Endothelial cell of umbilical vein (primary cell): ENCODE measurements around the gene COX4I1. TPM values are rescaled to one million over a fixed set of nuclear protein-coding genes. Genes with fewer than 3 reads are reported as not detected.

Experiments
- BruUV-seq: library from RNA; stranded (reverse); fragments of 400-500 nt; replicated peaks from 2 replicates; lab custom pipeline; 2021; lab: Mats Ljungman, UMichigan
- CTCF ChIA-PET: fragments of 300-600, 350-600 bp; sonication (Branson Sonifier 250); formaldehyde crosslinking; loops from one replicate; lab custom pipeline; 2021; ENCODE audit warnings: antibody characterized with exemption, inconsistent platforms; lab: Charles Lee
- POLR2A ChIA-PET: fragments of 300-600, 350-600 bp; sonication (Branson Sonifier 250); formaldehyde crosslinking; loops from one replicate; lab custom pipeline; 2021; ENCODE audit warnings: antibody characterized with exemption, inconsistent platforms; lab: Charles Lee
- DNase-seq: peaks from one replicate; pipeline ENCODE4 v3.0.0-alpha.2; 2011; ENCODE audit warnings: low read depth, low spot score
- FAIRE-seq: peaks from 2 replicates; lab custom pipeline; 2011; peaks lifted over from hg19 to GRCh38; lab: Jason Lieb, UNC
- H2AFZ ChIP-seq: 2 replicates; pipeline ENCODE4 v1.6.0; 2012; ENCODE audit warnings: low read depth, low read length, control low read depth, inconsistent platforms
- H3K27ac ChIP-seq: 2 replicates; pipeline ENCODE4 v1.5.1; 2011; ENCODE audit warnings: low read depth, mild to moderate bottlenecking, control low read depth, low read length, moderate library complexity; ENCODE audit not compliant: insufficient read depth
- H3K27me3 ChIP-seq, 2 experiments: 2 replicates each; pipeline versions ENCODE4 v1.6.0 to v1.6.1; 2011; ENCODE audit warnings: low read length in 2 of 2, mixed read lengths in 1 of 2; ENCODE audit not compliant: control insufficient read depth in 2 of 2, insufficient read depth in 2 of 2
- H3K36me3 ChIP-seq, 2 experiments: 2 replicates in 1 of 2; 3 replicates in 1 of 2; pipeline ENCODE4 v1.5.1; 2011; ENCODE audit warnings: low read length in 2 of 2, mild to moderate bottlenecking in 1 of 2, moderate library complexity in 1 of 2; ENCODE audit not compliant: control insufficient read depth in 2 of 2, insufficient read depth in 2 of 2; ENCODE audit errors: extremely low read depth in 1 of 2
- H3K4me1 ChIP-seq: 3 replicates; pipeline ENCODE4 v1.5.1; 2011; ENCODE audit warnings: mild to moderate bottlenecking, low read length; ENCODE audit not compliant: control insufficient read depth, insufficient read depth; ENCODE audit errors: extremely low read depth
- H3K4me2 ChIP-seq: 2 replicates; pipeline ENCODE4 v1.6.1; 2011; ENCODE audit warnings: low read length, control low read depth, mixed read lengths; ENCODE audit not compliant: insufficient read depth
- H3K4me3 ChIP-seq, 3 experiments: fragments of 200-600 bp in 1 of 3; sonication (generic), shearing (Covaris generic) in 1 of 3; replicated peaks in 1 of 3; 2 replicates each; pipeline ENCODE4 v1.5.1; 2011 to 2016; ENCODE audit warnings: control low read depth in 3 of 3, low read length in 3 of 3, mild to moderate bottlenecking in 2 of 3, inconsistent platforms in 1 of 3, low read depth in 1 of 3, moderate library complexity in 1 of 3; ENCODE audit not compliant: insufficient read depth in 1 of 3
- H3K79me2 ChIP-seq: 2 replicates; pipeline ENCODE4 v1.6.0; 2012; ENCODE audit warnings: low read length, inconsistent platforms; ENCODE audit not compliant: control insufficient read depth, insufficient read depth
- H3K9ac ChIP-seq: replicated peaks from 2 replicates; pipeline ENCODE3; 2011; ENCODE audit warnings: low read length, control low read depth; ENCODE audit not compliant: insufficient read depth; ENCODE audit errors: extremely low read depth
- H3K9me1 ChIP-seq: replicated peaks from 3 replicates; pipeline ENCODE4 v1.6.0; 2011; ENCODE audit warnings: mild to moderate bottlenecking, low read length; ENCODE audit not compliant: control insufficient read depth, insufficient read depth; ENCODE audit errors: extremely low read depth
- H3K9me3 ChIP-seq: replicated peaks from 2 replicates; pipeline ENCODE4 v1.5.1; 2012; ENCODE audit warnings: low read length, inconsistent platforms; ENCODE audit not compliant: control insufficient read depth, insufficient read depth
- H4K20me1 ChIP-seq: replicated peaks from 2 replicates; pipeline ENCODE3; 2011; ENCODE audit warnings: mild to moderate bottlenecking, low read length; ENCODE audit not compliant: control insufficient read depth, insufficient read depth; ENCODE audit errors: extremely low read depth
- EZH2 ChIP-seq: IDR thresholded peaks from 2 replicates; pipeline ENCODE4 v1.6.1; 2012; ENCODE audit warnings: borderline replicate concordance, low read depth, mild to moderate bottlenecking, moderate library complexity, low read length, inconsistent platforms; ENCODE audit not compliant: severe bottlenecking
- FOS ChIP-seq: IDR thresholded peaks from 2 replicates; pipeline ENCODE4 v1.6.1; 2011; ENCODE audit warnings: mild to moderate bottlenecking, low read length, moderate library complexity, borderline replicate concordance; ENCODE audit not compliant: insufficient read depth
- GATA2 ChIP-seq: IDR thresholded peaks from 2 replicates; pipeline ENCODE4 v1.7.0; 2011; ENCODE audit warnings: low read depth, mild to moderate bottlenecking, moderate library complexity, mixed read lengths, low read length; ENCODE audit not compliant: insufficient read length, insufficient read depth
- JUN ChIP-seq: IDR thresholded peaks from 2 replicates; pipeline ENCODE4 v1.6.1; 2011; ENCODE audit warnings: borderline replicate concordance, low read depth; ENCODE audit not compliant: insufficient read length, insufficient read depth
- MYC ChIP-seq: IDR thresholded peaks from one replicate; pipeline ENCODE4 v1.6.1; 2011; ENCODE audit warnings: mild to moderate bottlenecking, low read depth, low read length
- POLR2A ChIP-seq: IDR thresholded peaks from 2 replicates; pipeline ENCODE4 v1.6.1; 2012; ENCODE audit warnings: low read depth, mild to moderate bottlenecking, control low read depth, low read length
- POLR2AphosphoS5 ChIP-seq: IDR thresholded peaks from 2 replicates; pipeline ENCODE4 v1.6.1; 2012; ENCODE audit warnings: low read depth, mild to moderate bottlenecking, control low read depth, low read length, moderate library complexity; ENCODE audit not compliant: insufficient read depth
- dilution Hi-C: fragments of 300-500 bp; cut with MboI; formaldehyde crosslinking; loops from one replicate; pipeline ENCODE4 v1.15.0; 2019; ENCODE audit warnings: low sequenced_read_pairs; ENCODE audit not compliant: extremely low pct_ligation_motif_present
- intact Hi-C: fragments of 100-400 bp; cut with micrococcal nuclease; formaldehyde crosslinking; loops from one replicate; pipeline ENCODE4 v1.10.0; 2022
- polyA plus RNA-seq, 4 experiments: library from polyadenylated mRNA; depleted of rRNA in 3 of 4; stranded (reverse) in 3 of 4; unstranded in 1 of 4; fragments of >200 nt; gene quantifications; 2 replicates each; pipeline versions ENCODE4 v1.2.1 to v1.2.3, GENCODE V29; 2011 to 2012; ENCODE audit warnings: missing spikeins in 1 of 4
- total RNA-seq: library from RNA; stranded (reverse); gene quantifications from 2 replicates; pipeline ENCODE4 v1.2.3, GENCODE V29; 2021
- TF ChIP-seq, protein P1 (sequence below), 2 donors: IDR thresholded peaks; 1 replicate in 1 of 2; 2 replicates in 1 of 2; pipeline ENCODE4 v1.5.1; 2011; ENCODE audit warnings: low read length in 2 of 2, mild to moderate bottlenecking in 2 of 2, moderate library complexity in 2 of 2, control low read depth in 1 of 2, inconsistent platforms in 1 of 2, low read depth in 1 of 2; ENCODE audit not compliant: insufficient read depth in 1 of 2; ENCODE audit errors: extremely low read depth in 1 of 2
- TF ChIP-seq, protein P2 (sequence below): IDR thresholded peaks from 2 replicates; pipeline ENCODE4 v1.6.1; 2011; ENCODE audit not compliant: insufficient read depth, insufficient read length

The COX4I1 gene
- total and polyA plus RNA-seq, 2 donors (not counting 3 experiments of a cell fraction or from before 2014, with no cell fraction given): 560 to 953 TPM

DNA sequence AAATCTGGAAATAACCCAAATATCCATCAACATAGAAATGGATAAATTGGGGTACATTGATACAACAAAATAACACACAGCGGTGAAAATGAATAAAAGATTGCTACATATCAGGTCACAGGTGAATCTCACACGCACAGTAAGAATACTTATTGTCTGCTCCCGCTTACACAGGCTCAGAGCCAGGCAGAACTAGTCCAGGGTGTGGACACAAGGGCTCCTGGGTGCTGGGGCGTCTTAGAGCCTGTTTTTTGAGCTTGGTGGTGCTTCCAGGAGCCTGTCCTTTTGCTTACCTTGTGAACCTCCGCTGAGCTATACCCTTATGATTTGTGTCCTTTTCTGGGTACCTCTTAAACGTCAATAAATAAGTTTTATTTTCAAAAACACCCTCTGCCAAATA is 28.8 kb upstream of the COX4I1 start:
- Histone ChIP-seq H3K27me3 (no peaks in the 10 kb centered on the region), H3K36me3 (no peaks in the 10 kb centered on the region), H3K4me3 (no peak overlapping the region), H4K20me1 (no peaks in the 10 kb centered on the region), H3K27ac (no peak overlapping the region), H3K9me1 (no peaks in the 10 kb centered on the region), H3K4me2 (no peak overlapping the region), H3K9ac (no peak overlapping the region), H3K9me3 (no peaks in the 10 kb centered on the region), H2AFZ (no peak overlapping the region), H3K4me1 (peaks cover 9% of the 10 kb centered on the region), H3K79me2 (no peaks in the 10 kb centered on the region)
- ChIA-PET POLR2A (interaction anchor here (0.5 kb wide), 1 partner anchor 886 kb away, joined by 10 read pairs; no protein-coding TSS in a partner anchor), CTCF (interaction anchor here (0.9 kb wide), 1 partner anchor 14 kb away, joined by 3 read pairs; no protein-coding TSS in a partner anchor)
- intact Hi-C loops (no loop called here), dilution Hi-C loops (no loop called here)
- TF ChIP-seq EZH2: no peak
- TF ChIP-seq, protein P1, sequence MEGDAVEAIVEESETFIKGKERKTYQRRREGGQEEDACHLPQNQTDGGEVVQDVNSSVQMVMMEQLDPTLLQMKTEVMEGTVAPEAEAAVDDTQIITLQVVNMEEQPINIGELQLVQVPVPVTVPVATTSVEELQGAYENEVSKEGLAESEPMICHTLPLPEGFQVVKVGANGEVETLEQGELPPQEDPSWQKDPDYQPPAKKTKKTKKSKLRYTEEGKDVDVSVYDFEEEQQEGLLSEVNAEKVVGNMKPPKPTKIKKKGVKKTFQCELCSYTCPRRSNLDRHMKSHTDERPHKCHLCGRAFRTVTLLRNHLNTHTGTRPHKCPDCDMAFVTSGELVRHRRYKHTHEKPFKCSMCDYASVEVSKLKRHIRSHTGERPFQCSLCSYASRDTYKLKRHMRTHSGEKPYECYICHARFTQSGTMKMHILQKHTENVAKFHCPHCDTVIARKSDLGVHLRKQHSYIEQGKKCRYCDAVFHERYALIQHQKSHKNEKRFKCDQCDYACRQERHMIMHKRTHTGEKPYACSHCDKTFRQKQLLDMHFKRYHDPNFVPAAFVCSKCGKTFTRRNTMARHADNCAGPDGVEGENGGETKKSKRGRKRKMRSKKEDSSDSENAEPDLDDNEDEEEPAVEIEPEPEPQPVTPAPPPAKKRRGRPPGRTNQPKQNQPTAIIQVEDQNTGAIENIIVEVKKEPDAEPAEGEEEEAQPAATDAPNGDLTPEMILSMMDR (IDR thresholded peaks at IDR 0.05; ENCODE audit: extremely low read depth in 1 of 2, insufficient read depth in 1 of 2, low read depth in 1 of 2, low read length in 2 of 2): no peak
- TF ChIP-seq POLR2A: no peak
- no peak for TF ChIP-seq FOS
- no peak for TF ChIP-seq MYC
- no peak for TF ChIP-seq POLR2AphosphoS5
- no peak for FAIRE-seq
- no TSS peak for BruUV-seq
- DNase-seq: no peak

DNA sequence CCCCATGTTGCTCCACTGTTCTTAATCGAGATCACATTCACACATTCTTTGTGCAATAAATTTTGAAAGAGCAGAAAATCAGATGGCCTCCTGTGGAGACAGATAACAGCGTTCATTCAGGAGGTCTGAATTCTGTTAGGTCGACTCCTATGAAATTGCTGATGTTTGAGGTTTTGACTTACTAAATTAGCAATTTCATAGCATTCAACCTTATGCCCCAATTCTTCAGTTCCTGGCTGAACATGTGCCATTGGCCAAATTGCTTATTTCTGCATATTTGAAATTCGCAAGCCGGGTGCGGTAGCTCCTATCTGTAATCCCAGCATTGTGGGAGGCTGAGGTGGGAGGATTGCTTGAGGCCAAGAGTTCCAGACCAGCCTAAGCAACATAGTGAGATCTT is 26.5 kb upstream of the COX4I1 start:
- POLR2A ChIA-PET: no interaction called here
- FAIRE-seq: no peak
- DNase-seq: no peak
- dilution Hi-C loops (no loop called here), intact Hi-C loops (no loop called here)
- Histone ChIP-seq H3K36me3 (peaks cover 0 to 3% of the 10 kb centered on the region in 2 experiments), H3K27me3 (no peaks in the 10 kb centered on the region), H3K9ac (no peak overlapping the region), H3K4me3 (no peak overlapping the region), H3K9me3 (no peaks in the 10 kb centered on the region), H3K9me1 (no peaks in the 10 kb centered on the region), H3K4me2 (no peak overlapping the region), H4K20me1 (no peaks in the 10 kb centered on the region), H2AFZ (no peak overlapping the region), H3K4me1 (peaks cover 6% of the 10 kb centered on the region), H3K27ac (no peak overlapping the region), H3K79me2 (no peaks in the 10 kb centered on the region)
- no TSS peak for BruUV-seq
- no peak for TF ChIP-seq MYC
- TF ChIP-seq, protein P1 (IDR thresholded peaks at IDR 0.05; ENCODE audit: extremely low read depth in 1 of 2, insufficient read depth in 1 of 2, low read depth in 1 of 2, low read length in 2 of 2): no peak
- TF ChIP-seq EZH2: no peak
- no peak for TF ChIP-seq JUN
- TF ChIP-seq GATA2: no peak
- no peak for TF ChIP-seq POLR2A
- TF ChIP-seq, protein P2, sequence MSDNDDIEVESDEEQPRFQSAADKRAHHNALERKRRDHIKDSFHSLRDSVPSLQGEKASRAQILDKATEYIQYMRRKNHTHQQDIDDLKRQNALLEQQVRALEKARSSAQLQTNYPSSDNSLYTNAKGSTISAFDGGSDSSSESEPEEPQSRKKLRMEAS: no peak
- TF ChIP-seq FOS: no peak
- no peak for TF ChIP-seq POLR2AphosphoS5
- CTCF ChIA-PET: no interaction called here
